Chondrocyte (in vitro differentiated cells): ENCODE data around the gene SCMH1. TPM values are rescaled to one million over a fixed set of nuclear protein-coding genes. Genes with fewer than 3 reads are reported as not detected.

Source experiments
- DNase-seq: peaks from one replicate; pipeline ENCODE4 v3.0.0; 2021; ENCODE audit warnings: mixed read lengths, low spot score
- H3K27ac Mint-ChIP-seq: one replicate; pipeline ENCODE4 v1.8.0; 2021; ENCODE audit warnings: mild to moderate bottlenecking, moderate library complexity, mixed read lengths; ENCODE audit not compliant: unreplicated experiment
- H3K27me3 Mint-ChIP-seq: 2 replicates; pipeline ENCODE4 v1.8.0; 2021; ENCODE audit warnings: low read depth, mixed read lengths
- H3K36me3 Mint-ChIP-seq: 2 replicates; pipeline ENCODE4 v1.8.0; 2021; ENCODE audit warnings: low read depth, mixed read lengths
- H3K4me1 Mint-ChIP-seq: 2 replicates; pipeline ENCODE4 v1.8.0; 2021; ENCODE audit warnings: low read depth, mild to moderate bottlenecking, mixed read lengths
- H3K4me3 Mint-ChIP-seq: one replicate; pipeline ENCODE4 v1.8.0; 2021; ENCODE audit warnings: mild to moderate bottlenecking, moderate library complexity, mixed read lengths; ENCODE audit not compliant: unreplicated experiment
- H3K9me3 Mint-ChIP-seq: 2 replicates; pipeline ENCODE4 v1.8.0; 2021; ENCODE audit warnings: low read depth, mixed read lengths
- CTCF ChIP-seq: fragments of 200-600 bp; sonication (generic); IDR thresholded peaks from 2 replicates; pipeline ENCODE4 v1.5.0; 2021; ENCODE audit warnings: antibody characterized with exemption, mild to moderate bottlenecking, moderate library complexity
- total RNA-seq: library from RNA; stranded (reverse); gene quantifications from 3 replicates; pipeline ENCODE4 v1.2.1, GENCODE V29; 2021

SCMH1 gene
- total RNA-seq, 1 donor from 2014 or later: 29.5 TPM

GRCh38 chr1:41086921-41087320, 155.2 kb downstream of the SCMH1 start:
- no peak overlapping the region for H3K27ac Mint-ChIP-seq
- H3K4me1 Mint-ChIP-seq: no peaks in the 10 kb centered on the region
- no peaks in the 10 kb centered on the region for H3K9me3 Mint-ChIP-seq
- no peaks in the 10 kb centered on the region for H3K27me3 Mint-ChIP-seq
- DNase-seq: no peak
- no peak for TF ChIP-seq CTCF
- H3K4me3 Mint-ChIP-seq: no peak overlapping the region
- peaks cover 5% of the 10 kb centered on the region for H3K36me3 Mint-ChIP-seq

- no peaks in the 10 kb centered on the region for H3K27me3 Mint-ChIP-seq
- peaks cover 4% of the 10 kb centered on the region for H3K4me1 Mint-ChIP-seq
- H3K4me3 Mint-ChIP-seq: no peak overlapping the region
- peaks cover 8% of the 10 kb centered on the region for H3K9me3 Mint-ChIP-seq
- H3K27ac Mint-ChIP-seq: no peak overlapping the region
- DNase-seq: no peak
- no peak for TF ChIP-seq CTCF
- H3K36me3 Mint-ChIP-seq: peaks cover 8% of the 10 kb centered on the region
These were observed 163.5 kb downstream of the SCMH1 start for GRCh38 chr1:41078616-41079015.

GRCh38 chr1:41078193-41078592, 163.9 kb downstream of the SCMH1 start:
- Mint-ChIP-seq H3K4me3 (no peak overlapping the region), H3K9me3 (peaks cover 8% of the 10 kb centered on the region), H3K27me3 (no peaks in the 10 kb centered on the region), H3K27ac (no peak overlapping the region), H3K4me1 (peaks cover 4% of the 10 kb centered on the region), H3K36me3 (peaks cover 11% of the 10 kb centered on the region)
- no peak for DNase-seq
- TF ChIP-seq CTCF: no peak

- H3K9me3 Mint-ChIP-seq: peaks cover 8% of the 10 kb centered on the region
- H3K27ac Mint-ChIP-seq: no peak overlapping the region
- DNase-seq: no peak
- H3K36me3 Mint-ChIP-seq: peaks cover 16% of the 10 kb centered on the region
- no peaks in the 10 kb centered on the region for H3K27me3 Mint-ChIP-seq
- H3K4me1 Mint-ChIP-seq: peaks cover 4% of the 10 kb centered on the region
- TF ChIP-seq CTCF: no peak
- H3K4me3 Mint-ChIP-seq: no peak overlapping the region
These were observed 168.1 kb downstream of the SCMH1 start for GRCh38 chr1:41073971-41074370.

- H3K9me3 Mint-ChIP-seq: no peaks in the 10 kb centered on the region
- peaks cover 19% of the 10 kb centered on the region for H3K36me3 Mint-ChIP-seq
- H3K27ac Mint-ChIP-seq: no peak overlapping the region
- peaks cover 4% of the 10 kb centered on the region for H3K4me1 Mint-ChIP-seq
- no peak overlapping the region for H3K4me3 Mint-ChIP-seq
- no peaks in the 10 kb centered on the region for H3K27me3 Mint-ChIP-seq
- no peak for TF ChIP-seq CTCF
- no peak for DNase-seq
These were observed 170.1 kb downstream of the SCMH1 start for GRCh38 chr1:41072051-41072450.
